ENCODE measurements around the gene GRIK4.

Gene GRIK4

GRCh38 chr11:120954381-120954780 lies 442.8 kb downstream of the GRIK4 start:
- DNase-seq (ENCODE audit: low spot score): no peak

- no peak for DNase-seq (ENCODE audit: low spot score)
These were observed 445.4 kb downstream of the GRIK4 start for GRCh38 chr11:120956710-120957495.

DNA sequence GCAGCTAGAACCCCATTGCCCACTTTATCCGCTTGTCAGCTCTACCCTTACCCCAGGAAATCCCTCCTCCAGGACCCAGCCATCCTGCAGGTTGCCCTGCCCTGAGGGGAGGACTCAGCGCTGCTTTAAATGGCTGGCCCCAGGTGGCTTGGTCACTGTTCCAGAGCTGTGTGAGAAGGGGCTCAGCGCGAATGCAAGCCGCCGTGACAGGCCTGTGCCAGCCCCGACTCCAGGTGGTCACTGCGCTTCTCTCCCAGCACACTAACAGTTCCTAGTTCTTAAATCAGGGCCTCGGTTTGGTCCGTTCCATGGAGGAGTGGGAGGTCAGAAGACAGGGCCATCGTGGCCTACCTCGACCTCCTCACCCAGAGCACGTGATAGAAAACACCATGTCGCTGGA lies 446.6 kb downstream of the GRIK4 start:
- no peak for DNase-seq (ENCODE audit: low spot score)

DNA sequence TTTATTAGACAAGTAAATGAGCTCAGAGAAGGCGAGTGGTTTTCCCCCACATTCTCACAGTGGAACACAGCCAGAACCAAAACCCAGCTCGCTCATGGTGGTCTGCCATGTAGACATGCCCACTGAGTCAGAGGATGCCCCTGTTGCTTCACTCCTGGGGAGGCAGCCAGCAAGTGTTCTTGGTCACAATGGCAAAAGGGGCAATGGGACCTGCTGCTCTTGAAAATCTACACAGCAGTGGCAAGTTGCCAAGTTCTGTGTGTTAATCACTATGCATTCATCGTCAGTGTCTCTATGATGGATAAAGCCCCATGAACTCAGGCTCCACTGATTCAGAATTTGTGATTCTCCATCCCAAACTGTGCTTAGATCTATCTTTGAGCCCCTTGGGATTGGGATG lies 447.6 kb downstream of the GRIK4 start:
- no peak for DNase-seq (ENCODE audit: low spot score)

DNA sequence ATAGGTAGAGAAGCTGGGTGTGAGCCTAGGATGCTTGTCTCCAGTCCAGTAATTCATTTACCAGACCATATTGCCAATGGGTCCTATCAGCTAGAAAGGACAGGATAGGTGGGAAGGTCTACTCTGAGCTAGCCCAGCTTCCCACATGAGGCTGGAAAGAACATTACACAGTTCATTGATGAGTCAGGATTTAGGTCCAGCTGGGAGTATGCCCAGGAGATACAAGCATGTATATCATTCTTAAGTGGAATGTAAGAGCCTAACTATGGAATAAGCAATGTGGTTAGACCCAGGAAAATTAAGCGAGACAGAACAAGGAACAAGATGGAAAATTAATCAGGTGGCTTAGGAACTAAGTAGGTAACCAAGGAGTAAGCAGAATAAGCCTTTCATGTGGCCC lies 453.3 kb downstream of the GRIK4 start:
- DNase-seq (ENCODE audit: low spot score): no peak

DNA sequence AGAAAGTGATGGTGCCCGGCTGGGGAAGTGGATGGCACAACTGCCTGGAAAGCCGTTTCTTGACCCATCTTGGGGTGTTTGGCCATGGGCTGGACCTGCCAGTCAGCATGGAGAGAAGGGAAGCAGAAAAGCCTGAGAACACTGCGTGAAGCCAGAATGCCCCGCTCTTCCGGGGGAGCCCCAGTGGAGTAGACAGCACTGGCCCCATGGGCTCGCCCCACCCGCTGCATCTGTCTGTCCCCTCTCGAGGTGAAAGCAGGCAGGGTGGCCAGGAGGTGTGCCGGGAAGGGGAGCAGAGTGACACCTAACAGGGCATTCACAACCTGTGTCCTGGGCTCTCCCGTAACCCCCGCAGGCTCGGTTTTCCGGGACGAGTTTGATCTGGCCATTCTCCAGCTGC lies 455.3 kb downstream of the GRIK4 start:
- DNase-seq (ENCODE audit: low spot score): no peak

DNA sequence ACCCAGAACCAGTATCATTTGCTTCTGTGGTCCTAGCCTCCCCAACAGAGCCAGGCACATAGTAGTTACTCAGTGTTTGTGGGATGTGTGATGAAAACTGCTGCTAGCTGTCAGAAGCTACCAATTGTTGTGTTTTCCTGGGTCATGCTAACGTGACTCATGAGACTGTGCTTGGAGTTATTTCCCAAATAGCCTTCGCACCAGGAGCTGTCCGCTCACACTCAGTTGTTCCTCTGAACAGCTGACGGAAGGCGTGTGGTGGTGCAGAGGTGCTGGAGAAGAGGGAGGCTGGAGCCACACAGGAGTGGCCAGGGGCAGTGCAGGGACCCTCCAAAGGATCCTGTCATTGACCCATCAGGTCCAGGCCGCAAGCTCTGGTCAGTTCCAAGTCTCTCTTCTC lies 458.4 kb downstream of the GRIK4 start:
- no peak for DNase-seq (ENCODE audit: low spot score)

- DNase-seq (ENCODE audit: low spot score): no peak
These were observed 460.3 kb downstream of the GRIK4 start for GRCh38 chr11:120971825-120972224.

- DNase-seq (ENCODE audit: low spot score): no peak
These were observed 461.1 kb downstream of the GRIK4 start for GRCh38 chr11:120972621-120973020.

- DNase-seq (ENCODE audit: low spot score): no peak
These were observed 462.0 kb downstream of the GRIK4 start for GRCh38 chr11:120973501-120973900.

- no peak for DNase-seq (ENCODE audit: low spot score)
These were observed 462.9 kb downstream of the GRIK4 start for GRCh38 chr11:120974466-120974865.

GRCh38 chr11:120974965-120975364 lies 463.4 kb downstream of the GRIK4 start:
- DNase-seq (ENCODE audit: low spot score): no peak

- no peak for DNase-seq (ENCODE audit: low spot score)
These were observed 466.0 kb downstream of the GRIK4 start for GRCh38 chr11:120977266-120978137.

DNA sequence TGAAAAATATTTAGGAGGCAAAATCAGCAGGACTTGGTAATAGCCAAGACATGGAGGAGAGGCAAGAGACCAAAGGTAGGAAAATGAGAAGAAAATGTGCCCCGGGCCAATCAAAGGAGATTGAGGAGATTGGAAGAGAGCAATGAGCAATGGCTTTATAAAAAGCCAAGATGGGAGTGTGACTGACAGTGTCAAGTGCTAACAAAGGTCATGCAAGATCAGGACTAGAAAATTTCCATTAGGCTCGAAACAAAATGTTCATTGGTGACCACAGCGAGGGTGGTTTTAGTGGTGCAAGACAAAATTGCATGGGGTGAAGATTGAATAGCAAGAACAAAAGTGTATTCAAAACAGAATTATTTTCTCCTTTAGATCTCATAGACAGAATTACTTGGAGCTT lies 467.2 kb downstream of the GRIK4 start:
- no peak for DNase-seq (ENCODE audit: low spot score)

DNA sequence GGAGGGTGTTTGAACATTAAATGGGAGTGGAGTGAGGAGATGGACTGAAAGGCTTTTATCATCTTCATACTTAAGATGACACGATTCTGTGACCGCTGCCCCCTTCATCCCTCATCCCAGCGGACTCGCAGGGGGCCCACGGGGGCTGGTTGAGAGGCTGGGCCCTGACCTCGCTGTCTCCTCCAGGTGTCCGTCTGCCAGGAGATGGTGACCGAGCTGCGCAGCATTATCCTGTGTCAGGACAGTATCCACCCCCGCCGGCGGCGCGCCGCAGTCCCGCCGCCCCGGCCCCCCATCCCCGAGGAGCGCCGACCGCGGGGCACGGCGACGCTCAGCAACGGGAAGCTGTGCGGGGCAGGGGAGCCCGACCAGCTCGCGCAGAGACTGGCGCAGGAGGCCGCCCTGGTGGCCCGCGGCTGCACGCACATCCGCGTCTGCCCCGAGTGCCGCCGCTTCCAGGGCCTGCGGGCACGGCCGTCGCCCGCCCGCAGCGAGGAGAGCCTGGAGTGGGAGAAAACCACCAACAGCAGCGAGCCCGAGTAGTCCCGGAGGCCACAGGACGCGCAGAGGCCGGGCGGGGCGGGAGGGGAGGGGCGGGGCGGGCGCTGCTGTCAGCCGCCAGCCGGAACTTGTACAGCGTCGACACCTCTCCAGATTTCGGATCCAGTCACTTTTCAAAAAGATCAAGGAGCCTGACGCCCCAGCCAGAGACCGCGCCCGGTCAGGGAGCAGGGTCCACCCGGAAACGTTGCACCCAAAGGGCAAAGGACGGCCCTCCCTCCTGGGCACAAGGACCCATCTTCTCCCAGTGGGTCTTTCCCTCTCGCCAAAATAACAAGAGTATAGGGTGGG lies 474.4 kb downstream of the GRIK4 start:
- peak; percentile 85 for DNase-seq (ENCODE audit: low spot score)

GRCh38 chr11:120988603-120989002 lies 477.1 kb downstream of the GRIK4 start:
- no peak for DNase-seq (ENCODE audit: low spot score)

- DNase-seq (ENCODE audit: low spot score): no peak
These were observed 480.5 kb downstream of the GRIK4 start for GRCh38 chr11:120991830-120992686.

DNA sequence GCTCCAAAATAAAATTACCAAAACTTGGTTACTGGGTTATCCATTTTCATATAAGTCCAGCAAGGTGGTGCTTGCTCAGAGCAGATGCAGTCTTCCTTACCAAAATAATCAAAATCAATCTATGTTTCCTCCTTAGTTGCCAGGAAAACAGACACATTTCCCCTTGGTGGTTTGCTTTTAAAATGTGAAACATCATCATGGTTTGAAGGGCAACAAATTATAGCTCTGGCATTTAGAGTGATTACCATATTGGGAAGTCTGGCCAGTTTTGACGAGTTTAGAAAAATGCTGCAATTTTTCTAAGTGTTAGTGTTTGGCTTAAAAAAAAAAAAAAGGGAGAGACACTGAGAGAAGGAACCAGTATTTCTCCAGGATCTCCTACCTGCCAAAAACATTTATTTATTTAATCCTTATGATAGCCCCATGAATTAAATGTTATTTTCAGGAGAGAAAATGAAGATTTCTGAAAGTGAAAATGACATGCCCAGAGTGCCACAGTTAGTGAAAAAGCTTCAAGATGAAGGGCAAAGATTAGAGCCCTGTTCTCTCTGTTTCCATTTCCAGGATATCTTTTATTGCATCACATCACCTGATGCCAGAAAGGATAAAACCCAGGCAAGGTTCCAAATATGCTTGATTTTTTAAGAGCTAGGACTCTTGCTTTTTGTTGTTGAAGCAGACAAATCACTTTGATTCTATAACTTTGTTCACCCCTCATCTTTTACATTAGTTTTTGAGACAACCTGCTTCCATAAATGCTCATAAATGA lies 482.7 kb downstream of the GRIK4 start:
- no peak for DNase-seq (ENCODE audit: low spot score)

GRCh38 chr11:120995184-120995583 lies 483.6 kb downstream of the GRIK4 start:
- DNase-seq (ENCODE audit: low spot score): no peak

- DNase-seq (ENCODE audit: low spot score): no peak
These were observed 485.4 kb downstream of the GRIK4 start for GRCh38 chr11:120996973-120997372.

DNA sequence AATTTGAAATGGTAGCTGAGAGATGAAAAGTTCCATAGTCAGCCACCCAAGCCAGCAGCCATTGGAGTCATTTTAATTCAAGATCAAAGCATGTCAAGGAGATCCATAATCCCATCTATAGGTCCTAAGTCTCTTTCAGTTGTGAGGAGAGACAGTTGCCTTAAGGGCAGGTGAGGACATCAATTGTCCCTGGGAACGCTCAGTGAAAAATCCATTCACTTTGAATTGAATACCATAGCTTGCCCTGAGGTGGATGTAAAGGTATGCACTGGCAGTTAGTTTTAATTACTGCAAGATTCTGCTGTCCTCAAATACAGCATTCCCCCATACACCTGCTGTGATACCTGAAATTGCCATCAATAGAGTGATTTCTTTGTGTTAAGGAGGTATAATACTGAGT lies 487.0 kb downstream of the GRIK4 start:
- DNase-seq (ENCODE audit: low spot score): no peak

Data from AG20443 (cell line).